Astrocyte (in vitro differentiated cells and primary cell): Measurements from ENCODE around the gene RASGRP2. TPM values are rescaled to one million over a fixed set of nuclear protein-coding genes. Genes with fewer than 3 reads are reported as not detected.
"Not testable (repeated sequence)": the region's sequence is repeated elsewhere in the genome, so short reads cannot be mapped to it uniquely, and the experiment has no call there.

Experiments
- DNase-seq: peaks from one replicate; pipeline ENCODE4 v3.0.0-alpha.2; 2010; ENCODE audit warnings: low read depth
- FAIRE-seq: peaks from 2 replicates; lab custom pipeline; 2011; peaks lifted over from hg19 to GRCh38; lab: Jason Lieb, UNC
- H2AFZ ChIP-seq: 2 replicates; pipeline ENCODE4 v1.6.0; 2012; ENCODE audit warnings: low read depth, low read length, inconsistent platforms
- H3K27ac ChIP-seq: 2 replicates; pipeline ENCODE4 v1.5.1; 2011; ENCODE audit warnings: low read depth, low read length, inconsistent platforms
- H3K27me3 ChIP-seq: 2 replicates; pipeline ENCODE4 v1.6.0; 2011; ENCODE audit warnings: low read length, inconsistent platforms; ENCODE audit not compliant: insufficient read depth
- H3K36me3 ChIP-seq: 2 replicates; pipeline ENCODE4 v1.5.1; 2011; ENCODE audit warnings: low read length, inconsistent platforms; ENCODE audit not compliant: insufficient read depth
- H3K4me1 ChIP-seq: 2 replicates; pipeline ENCODE4 v1.5.1; 2011; ENCODE audit warnings: low read length, inconsistent platforms; ENCODE audit not compliant: insufficient read depth
- H3K4me2 ChIP-seq: 2 replicates; pipeline ENCODE4 v1.6.0; 2012; ENCODE audit warnings: low read length, inconsistent platforms
- H3K4me3 ChIP-seq: 2 replicates; pipeline ENCODE4 v1.5.1; 2011; ENCODE audit warnings: low read depth, mild to moderate bottlenecking, low read length, inconsistent platforms; ENCODE audit not compliant: insufficient read depth
- H3K79me2 ChIP-seq: 2 replicates; pipeline ENCODE4 v1.6.0; 2012; ENCODE audit warnings: mild to moderate bottlenecking, low read length, inconsistent platforms; ENCODE audit not compliant: insufficient read depth
- H3K9ac ChIP-seq: 2 replicates; pipeline ENCODE4 v1.6.0; 2012; ENCODE audit warnings: mild to moderate bottlenecking, low read length, inconsistent platforms
- H3K9me3 ChIP-seq: 2 replicates; pipeline ENCODE4 v1.5.1; 2012; ENCODE audit warnings: low read depth, mild to moderate bottlenecking, low read length, inconsistent platforms; ENCODE audit not compliant: insufficient read depth
- H4K20me1 ChIP-seq: 2 replicates; pipeline ENCODE4 v1.6.0; 2012; ENCODE audit warnings: low read length, inconsistent platforms; ENCODE audit not compliant: insufficient read depth
- H3K27ac Mint-ChIP-seq: one replicate; pipeline ENCODE4 v1.8.0; 2021; ENCODE audit warnings: mild to moderate bottlenecking, mixed read lengths; ENCODE audit not compliant: unreplicated experiment
- H3K27me3 Mint-ChIP-seq: one replicate; pipeline ENCODE4 v1.8.0; 2021; ENCODE audit warnings: low read depth, mixed read lengths; ENCODE audit not compliant: unreplicated experiment
- H3K36me3 Mint-ChIP-seq: one replicate; pipeline ENCODE4 v1.8.0; 2021; ENCODE audit warnings: low read depth, mixed read lengths; ENCODE audit not compliant: unreplicated experiment
- H3K4me1 Mint-ChIP-seq: one replicate; pipeline ENCODE4 v1.8.0; 2021; ENCODE audit warnings: low read depth, mixed read lengths; ENCODE audit not compliant: unreplicated experiment
- H3K4me3 Mint-ChIP-seq: one replicate; pipeline ENCODE4 v1.8.0; 2021; ENCODE audit warnings: mild to moderate bottlenecking, moderate library complexity, mixed read lengths; ENCODE audit not compliant: unreplicated experiment
- H3K9me3 Mint-ChIP-seq: one replicate; pipeline ENCODE4 v1.8.0; 2021; ENCODE audit warnings: mild to moderate bottlenecking, mixed read lengths; ENCODE audit not compliant: unreplicated experiment
- CTCF ChIP-seq: IDR thresholded peaks from 2 replicates; pipeline ENCODE4 v1.5.1; 2011; ENCODE audit warnings: low read depth, mild to moderate bottlenecking, inconsistent platforms, low read length, moderate library complexity; ENCODE audit not compliant: insufficient read depth
- EZH2 ChIP-seq: IDR thresholded peaks from 2 replicates; pipeline ENCODE4 v1.6.1; 2012; ENCODE audit warnings: mild to moderate bottlenecking, low read length, inconsistent platforms; ENCODE audit not compliant: insufficient read depth
- total RNA-seq: library from RNA; stranded (reverse); gene quantifications from 2 replicates; pipeline ENCODE4 v1.2.1, GENCODE V29; 2021

Gene RASGRP2
- total RNA-seq, 1 donor from 2014 or later: 3.9 TPM

GRCh38 chr11:64705501-64705900 is 38.4 kb downstream of the RASGRP2 start:
- Histone ChIP-seq H3K9ac (no peak overlapping the region), H3K27me3 (peaks cover 27% of the 10 kb centered on the region), H3K4me3 (no peak overlapping the region), H3K27ac (no peak overlapping the region), H3K36me3 (no peaks in the 10 kb centered on the region), H3K79me2 (no peaks in the 10 kb centered on the region), H2AFZ (no peak overlapping the region), H3K4me2 (no peak overlapping the region), H3K4me1 (peaks cover 5% of the 10 kb centered on the region), H3K9me3 (no peaks in the 10 kb centered on the region), H4K20me1 (no peaks in the 10 kb centered on the region)
- no peak for FAIRE-seq
- TF ChIP-seq EZH2 (no peak), CTCF (no peak)
- Mint-ChIP-seq H3K4me1 (peaks cover 6% of the 10 kb centered on the region), H3K27ac (no peak overlapping the region), H3K4me3 (no peak overlapping the region), H3K27me3 (peaks cover 51% of the 10 kb centered on the region), H3K9me3 (peaks cover 2% of the 10 kb centered on the region), H3K36me3 (no peaks in the 10 kb centered on the region)
- no peak for DNase-seq

- TF ChIP-seq CTCF: no peak
- no peak for TF ChIP-seq EZH2
- Mint-ChIP-seq H3K4me3 (no peak overlapping the region), H3K9me3 (peaks cover 4% of the 10 kb centered on the region), H3K27me3 (peaks cover 61% of the 10 kb centered on the region), H3K4me1 (no peaks in the 10 kb centered on the region), H3K27ac (no peak overlapping the region), H3K36me3 (no peaks in the 10 kb centered on the region)
- H3K79me2 ChIP-seq: no peaks in the 10 kb centered on the region
- no peak overlapping the region for H3K27ac ChIP-seq
- DNase-seq (no peak), FAIRE-seq (no peak)
- H3K27me3 ChIP-seq: peaks cover 29% of the 10 kb centered on the region
- H3K4me3 ChIP-seq: no peak overlapping the region
- H2AFZ ChIP-seq: no peak overlapping the region
- H3K9ac ChIP-seq: no peak overlapping the region
- no peak overlapping the region for H3K4me2 ChIP-seq
- no peaks in the 10 kb centered on the region for H3K9me3 ChIP-seq
- H3K4me1 ChIP-seq: no peaks in the 10 kb centered on the region
- H3K36me3 ChIP-seq: no peaks in the 10 kb centered on the region
- no peaks in the 10 kb centered on the region for H4K20me1 ChIP-seq
Observed at GRCh38 chr11:64703048-64703447, 40.9 kb downstream of the RASGRP2 start.

GRCh38 chr11:64701956-64702355 is 42.0 kb downstream of the RASGRP2 start:
- H3K4me3 ChIP-seq, H3K4me2 ChIP-seq, H4K20me1 ChIP-seq, H3K27ac ChIP-seq, H3K9me3 ChIP-seq, H3K36me3 Mint-ChIP-seq, H3K4me3 Mint-ChIP-seq, H3K36me3 ChIP-seq, H2AFZ ChIP-seq, FAIRE-seq, H3K4me1 ChIP-seq, H3K4me1 Mint-ChIP-seq, H3K9me3 Mint-ChIP-seq, H3K9ac ChIP-seq, H3K79me2 ChIP-seq, H3K27ac Mint-ChIP-seq, DNase-seq: not testable (repeated sequence)
- peaks cover 71% of the 10 kb centered on the region for H3K27me3 Mint-ChIP-seq
- H3K27me3 ChIP-seq: peaks cover 30% of the 10 kb centered on the region
